Measurements from ENCODE around the gene MED6.

MED6 gene, protein sequence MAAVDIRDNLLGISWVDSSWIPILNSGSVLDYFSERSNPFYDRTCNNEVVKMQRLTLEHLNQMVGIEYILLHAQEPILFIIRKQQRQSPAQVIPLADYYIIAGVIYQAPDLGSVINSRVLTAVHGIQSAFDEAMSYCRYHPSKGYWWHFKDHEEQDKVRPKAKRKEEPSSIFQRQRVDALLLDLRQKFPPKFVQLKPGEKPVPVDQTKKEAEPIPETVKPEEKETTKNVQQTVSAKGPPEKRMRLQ

DNA sequence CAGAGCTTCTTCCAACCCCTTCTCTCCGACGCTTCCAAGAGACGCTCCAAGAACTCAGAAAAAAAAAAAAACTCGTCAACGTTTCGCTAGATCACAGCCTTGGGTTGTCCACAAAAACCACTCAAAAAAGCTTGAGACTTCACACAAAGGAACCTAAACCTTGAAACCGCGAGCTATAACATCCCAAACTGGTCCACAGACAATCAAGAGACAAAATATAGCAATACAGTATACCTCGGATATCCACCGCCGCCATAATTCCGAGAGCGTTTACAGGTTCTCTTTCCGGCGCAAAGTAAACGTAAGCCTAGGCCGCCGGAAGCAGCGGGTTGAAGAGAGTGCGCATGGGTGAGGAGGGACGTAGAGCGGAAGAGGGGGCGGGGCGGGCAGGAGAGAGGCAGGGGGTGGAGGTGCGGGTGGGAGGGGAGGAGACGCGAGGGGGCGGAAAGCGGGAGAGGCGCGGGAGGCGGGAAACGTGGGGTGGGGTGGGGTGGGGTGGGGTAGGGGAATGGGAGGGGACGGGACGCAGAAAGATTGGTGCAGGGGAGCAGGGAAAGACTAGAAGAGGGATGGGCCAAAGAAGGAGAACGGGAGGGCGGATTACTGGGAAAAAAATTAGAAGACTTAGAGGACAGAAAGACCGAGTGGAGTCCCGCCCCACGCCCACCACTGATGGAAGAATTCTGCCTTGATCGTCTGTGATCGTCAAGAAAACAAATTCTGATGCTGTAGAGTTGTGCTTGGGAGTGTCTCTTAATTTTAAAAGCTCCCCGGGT is at the start of gene MED6:
MED6 (minus strand) TSS at position 274 of the 776 bp plus-strand sequence; CDS start at position 256, 18 bp downstream.
- DNase-seq (ENCODE audit: low read depth in 3 of 3), result peak; percentile 82 to 87 (median 87)

GRCh38 chr14:70649803-70650202 is 49.3 kb upstream of the MED6 start:
- no peak for DNase-seq (ENCODE audit: low read depth in 3 of 3)

- no peak for DNase-seq (ENCODE audit: low read depth in 3 of 3)
Measured at GRCh38 chr14:70648346-70648745, 47.9 kb upstream of the MED6 start.

GRCh38 chr14:70646705-70647104 is 46.2 kb upstream of the MED6 start:
- DNase-seq (ENCODE audit: low read depth in 3 of 3), result no peak

- DNase-seq (ENCODE audit: low read depth in 3 of 3), result no peak
Measured at GRCh38 chr14:70645892-70646291, 45.4 kb upstream of the MED6 start.

DNA sequence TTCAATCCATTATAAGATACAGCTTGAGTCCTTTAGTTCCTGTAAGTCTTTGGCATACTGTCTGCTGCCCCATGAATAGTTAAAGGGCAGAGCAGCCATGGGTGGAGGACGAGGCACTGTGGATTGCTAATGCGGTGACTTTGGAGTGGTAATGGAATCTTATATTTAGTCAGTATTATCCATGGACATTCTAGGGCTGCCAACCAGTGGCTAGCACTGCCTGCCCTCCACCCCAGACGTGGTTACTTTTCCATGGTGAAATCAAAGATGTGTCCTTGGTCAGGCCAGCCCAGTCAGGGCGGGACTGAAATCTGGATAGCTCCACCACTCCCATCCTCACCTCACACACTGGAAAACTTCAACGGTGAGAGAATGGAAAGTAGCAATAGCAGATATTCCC is 43.5 kb upstream of the MED6 start:
- DNase-seq (ENCODE audit: low read depth in 3 of 3), result no peak

DNA sequence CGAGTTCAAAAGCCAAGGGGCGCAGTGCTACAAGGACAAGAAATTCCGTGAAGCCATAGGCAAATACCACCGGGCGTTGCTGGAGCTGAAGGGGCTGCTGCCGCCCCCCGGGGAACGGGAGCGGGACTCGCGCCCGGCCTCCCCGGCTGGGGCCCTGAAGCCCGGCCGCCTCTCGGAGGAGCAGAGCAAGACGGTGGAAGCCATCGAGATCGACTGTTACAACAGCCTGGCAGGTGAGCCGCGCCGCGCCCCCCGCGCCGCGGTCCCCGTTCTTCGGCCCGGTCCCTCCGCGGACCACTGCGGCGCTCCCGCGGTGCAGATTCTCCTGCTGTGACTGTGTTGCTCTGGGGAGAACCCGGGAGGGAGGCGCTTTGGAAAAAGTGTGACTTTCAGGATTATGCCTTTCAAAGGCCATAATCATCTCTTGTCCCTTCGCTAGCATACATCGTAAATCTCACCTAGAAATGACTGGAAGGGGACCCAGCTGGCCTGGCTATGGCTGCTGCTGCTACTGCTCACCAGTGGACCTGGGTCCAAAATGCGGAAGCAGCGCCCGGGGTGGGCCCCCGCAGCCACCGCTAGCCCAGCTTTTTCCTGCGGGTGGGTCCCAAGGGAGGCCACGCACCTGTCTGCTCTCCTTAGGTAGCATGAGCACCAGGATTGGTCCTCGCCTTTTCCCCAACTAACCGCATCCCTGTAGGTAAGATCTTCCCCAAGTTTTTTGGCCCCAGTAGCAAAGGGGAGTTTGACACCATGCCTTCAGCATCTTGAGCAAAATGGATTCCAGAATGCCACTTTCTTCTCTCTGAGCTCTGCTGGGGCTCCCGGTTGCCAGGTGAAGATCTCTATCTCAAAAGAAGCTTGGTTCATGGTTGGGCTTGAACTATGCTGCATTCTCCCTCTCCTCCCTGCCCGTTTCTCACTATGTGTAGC is 42.1 kb upstream of the MED6 start:
- DNase-seq (ENCODE audit: low read depth in 3 of 3), result no peak

GRCh38 chr14:70641548-70642302 is 41.3 kb upstream of the MED6 start, which contains the start of gene TTC9:
Gene TTC9 (plus strand): TSS chr14:70641916. CDS start chr14:70642130, 214 bp downstream.
- DNase-seq (ENCODE audit: low read depth in 3 of 3), result no peak

DNA sequence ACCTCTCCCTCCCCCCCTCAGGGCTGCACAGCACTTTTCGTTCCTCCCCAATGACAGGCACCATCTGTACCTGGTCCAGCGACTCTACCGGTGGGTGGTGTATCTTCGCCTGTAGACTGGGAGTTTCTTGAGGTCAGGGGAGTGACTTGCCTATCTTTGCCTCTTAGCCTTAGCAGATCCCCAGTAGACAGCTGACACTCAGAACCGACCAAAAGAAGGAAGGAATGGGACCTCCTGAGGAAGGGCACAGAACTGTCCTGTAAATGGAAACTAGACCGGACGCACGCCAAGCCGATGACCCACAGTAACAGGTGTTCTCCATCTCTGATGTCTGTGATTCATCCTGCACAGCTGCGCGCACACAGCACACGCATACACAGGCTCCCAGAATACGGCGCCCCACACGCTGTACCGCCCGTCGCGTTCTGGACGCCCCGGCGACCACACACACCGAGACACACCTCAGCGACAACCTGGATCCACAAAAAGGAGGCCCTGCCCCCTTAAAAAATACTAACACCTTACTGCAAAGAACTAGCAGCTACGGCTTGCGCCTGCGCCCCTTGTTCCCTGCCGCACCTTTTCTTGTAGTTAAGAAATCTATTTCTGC is 40.6 kb upstream of the MED6 start:
- DNase-seq (ENCODE audit: low read depth in 3 of 3), result peak in 1 of 3 donors; percentile 17

- DNase-seq (ENCODE audit: low read depth in 3 of 3), result no peak
Measured at GRCh38 chr14:70638416-70638815, 38.0 kb upstream of the MED6 start.

- DNase-seq (ENCODE audit: low read depth in 3 of 3), result no peak
Measured at GRCh38 chr14:70635971-70636595, 35.6 kb upstream of the MED6 start.

GRCh38 chr14:70631948-70632347 is 31.5 kb upstream of the MED6 start:
- no peak for DNase-seq (ENCODE audit: low read depth in 3 of 3)

GRCh38 chr14:70624972-70625371 is 24.5 kb upstream of the MED6 start:
- no peak for DNase-seq (ENCODE audit: low read depth in 3 of 3)

DNA sequence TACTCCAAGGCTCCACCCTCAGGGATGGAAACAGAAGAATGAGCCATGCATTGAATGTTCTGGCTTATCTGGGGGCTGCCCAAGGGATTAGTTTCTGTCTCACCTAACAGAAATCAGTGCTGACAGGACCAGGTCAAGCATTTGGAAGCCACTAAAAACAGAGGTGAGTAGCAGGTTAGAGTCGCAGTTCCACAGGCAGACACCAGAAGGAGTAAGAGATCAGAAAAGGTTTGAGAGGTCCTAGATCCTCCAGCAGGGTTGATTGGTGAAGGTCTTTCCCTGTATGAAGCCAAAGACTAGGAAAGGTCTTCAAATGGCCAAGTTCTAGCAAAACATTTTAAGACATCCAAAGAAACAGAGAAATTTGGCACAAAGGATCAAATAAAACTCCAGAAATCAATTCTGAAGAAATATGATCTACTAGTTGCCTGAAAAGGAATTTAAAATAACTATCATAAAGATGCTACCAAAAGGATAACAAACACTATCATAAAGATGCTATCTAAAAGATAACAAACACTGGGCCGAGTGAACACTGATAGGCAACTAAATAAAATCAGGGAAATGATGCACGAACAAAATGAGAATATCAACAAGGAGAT is 21.8 kb upstream of the MED6 start:
- peak in 2 of 3 donors; percentile 15 to 28 for DNase-seq (ENCODE audit: low read depth in 3 of 3)

DNA sequence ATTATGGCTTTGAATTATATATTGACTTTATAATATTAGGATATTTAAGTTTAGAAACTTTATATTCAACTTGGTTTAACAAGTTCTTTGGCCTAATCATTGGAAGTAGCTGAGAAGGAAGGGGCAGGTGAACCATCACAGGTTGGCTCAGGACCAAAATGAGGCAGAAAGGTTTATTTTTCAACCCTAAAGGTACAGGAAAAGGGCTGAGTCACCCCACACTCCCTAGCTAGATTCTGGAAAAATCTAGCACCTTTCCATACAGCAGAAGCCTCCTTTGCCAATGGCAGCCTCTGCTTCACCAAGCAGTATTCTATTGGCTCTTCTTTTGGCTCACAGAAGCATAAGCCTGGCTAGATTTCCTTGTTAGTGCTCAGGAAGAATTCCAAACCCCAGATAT is 19.3 kb upstream of the MED6 start:
- no peak for DNase-seq (ENCODE audit: low read depth in 3 of 3)

DNA sequence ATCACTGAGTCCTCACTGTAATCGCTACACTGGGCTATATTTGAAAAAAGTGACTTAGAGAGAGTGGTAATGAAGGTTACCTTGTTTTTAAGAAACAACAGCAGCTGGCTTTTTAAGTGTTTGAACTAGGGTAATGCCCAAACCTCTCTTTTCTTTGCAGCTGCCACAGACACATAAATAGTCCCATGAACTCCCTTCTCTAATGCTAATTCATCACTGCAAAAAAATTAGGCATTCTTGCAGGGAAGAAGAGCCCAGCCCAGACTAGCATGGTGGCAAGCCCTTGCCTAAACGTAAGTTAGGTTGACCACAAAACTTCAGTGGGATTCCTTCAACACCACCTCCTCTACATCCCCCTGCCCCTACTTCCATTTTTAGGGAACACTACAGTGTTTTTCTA is 17.9 kb upstream of the MED6 start:
- DNase-seq (ENCODE audit: low read depth in 3 of 3), result no peak

DNA sequence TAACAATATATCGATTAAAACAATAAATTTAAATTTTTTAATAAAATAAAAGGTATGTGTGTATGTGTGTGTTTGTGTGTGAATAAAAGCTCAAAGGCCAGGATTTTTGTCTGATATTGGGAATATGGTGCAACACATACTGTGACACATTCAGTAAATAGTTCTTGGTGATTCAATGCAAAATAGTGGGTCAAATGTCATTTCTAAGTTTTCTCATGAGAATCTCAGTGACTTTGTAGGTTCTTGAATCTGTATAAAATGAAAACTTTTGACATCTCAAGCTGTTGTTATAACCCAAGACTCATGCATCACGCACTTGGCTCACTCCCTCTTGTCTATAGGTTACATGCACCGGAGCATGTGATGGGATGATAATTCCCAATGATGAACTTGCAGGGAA is 16.2 kb upstream of the MED6 start:
- no peak for DNase-seq (ENCODE audit: low read depth in 3 of 3)

GRCh38 chr14:70611216-70611615 is 10.8 kb upstream of the MED6 start:
- no peak for DNase-seq (ENCODE audit: low read depth in 3 of 3)

DNA sequence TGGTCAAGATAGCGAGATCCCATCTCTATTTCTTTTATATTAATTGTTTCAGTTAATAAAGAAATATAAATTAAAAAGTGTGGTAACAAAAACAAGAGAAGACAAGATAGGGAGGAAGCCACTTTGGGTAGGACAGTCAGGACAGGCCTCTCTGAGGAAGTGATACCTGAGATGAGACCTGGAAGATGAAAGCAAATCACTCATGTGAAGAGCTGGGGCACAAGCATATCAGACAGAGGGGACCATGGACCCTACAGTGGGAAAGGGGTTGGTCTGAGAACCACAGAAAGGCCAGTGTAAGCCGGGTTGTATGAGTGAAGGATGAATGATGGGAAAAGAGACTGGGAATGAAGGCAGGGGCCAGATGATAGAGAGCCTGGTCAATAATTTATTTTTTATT is 1.8 kb upstream of the MED6 start:
- DNase-seq (ENCODE audit: low read depth in 3 of 3), result no peak

DNA sequence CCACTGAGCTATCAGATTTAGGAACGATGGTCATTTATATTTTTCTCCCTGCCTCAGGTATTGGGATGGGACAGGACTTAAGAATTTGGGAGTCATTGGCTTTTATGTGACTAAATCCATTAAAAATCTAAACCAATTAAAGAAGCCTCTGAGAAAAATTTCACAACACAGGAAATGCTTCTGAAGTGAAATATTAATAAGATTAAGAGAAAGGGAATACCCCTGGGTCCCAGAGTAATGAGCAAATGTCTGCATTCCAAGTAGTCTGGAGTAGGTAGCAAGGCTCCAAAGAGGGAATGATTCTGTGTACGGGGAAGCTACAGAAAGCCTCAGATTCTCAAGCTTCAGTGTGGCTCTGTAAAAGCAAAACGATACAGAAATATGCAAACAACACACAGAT is 707 bp upstream of the MED6 start:
- no peak for DNase-seq (ENCODE audit: low read depth in 3 of 3)
